Fibroblast of skin of right biceps (primary cell): ENCODE data around the gene POFUT2.

Experiments
- DNase-seq: peaks from one replicate; pipeline ENCODE4 v3.0.0-alpha.2; 2013

POFUT2 gene

DNA sequence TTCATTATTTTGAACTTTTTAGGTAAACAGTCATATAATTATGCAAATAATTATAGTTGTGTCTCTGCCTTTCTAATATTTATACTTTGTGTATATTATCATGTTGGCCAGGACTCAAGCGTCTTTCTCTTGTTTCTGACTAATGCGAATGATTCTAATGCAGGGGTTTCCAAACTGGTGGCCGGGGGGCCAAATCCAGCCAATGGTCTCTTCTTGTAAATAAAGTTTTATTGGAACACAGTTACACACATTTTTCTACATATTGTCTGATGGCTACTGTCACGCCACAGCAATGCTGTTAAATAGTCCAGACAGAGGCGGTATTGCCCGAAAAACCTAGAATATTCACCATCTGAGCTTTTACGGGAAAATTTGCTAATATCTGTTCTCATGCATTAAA is 8.9 kb upstream of the POFUT2 start:
- DNase-seq: no peak

DNA sequence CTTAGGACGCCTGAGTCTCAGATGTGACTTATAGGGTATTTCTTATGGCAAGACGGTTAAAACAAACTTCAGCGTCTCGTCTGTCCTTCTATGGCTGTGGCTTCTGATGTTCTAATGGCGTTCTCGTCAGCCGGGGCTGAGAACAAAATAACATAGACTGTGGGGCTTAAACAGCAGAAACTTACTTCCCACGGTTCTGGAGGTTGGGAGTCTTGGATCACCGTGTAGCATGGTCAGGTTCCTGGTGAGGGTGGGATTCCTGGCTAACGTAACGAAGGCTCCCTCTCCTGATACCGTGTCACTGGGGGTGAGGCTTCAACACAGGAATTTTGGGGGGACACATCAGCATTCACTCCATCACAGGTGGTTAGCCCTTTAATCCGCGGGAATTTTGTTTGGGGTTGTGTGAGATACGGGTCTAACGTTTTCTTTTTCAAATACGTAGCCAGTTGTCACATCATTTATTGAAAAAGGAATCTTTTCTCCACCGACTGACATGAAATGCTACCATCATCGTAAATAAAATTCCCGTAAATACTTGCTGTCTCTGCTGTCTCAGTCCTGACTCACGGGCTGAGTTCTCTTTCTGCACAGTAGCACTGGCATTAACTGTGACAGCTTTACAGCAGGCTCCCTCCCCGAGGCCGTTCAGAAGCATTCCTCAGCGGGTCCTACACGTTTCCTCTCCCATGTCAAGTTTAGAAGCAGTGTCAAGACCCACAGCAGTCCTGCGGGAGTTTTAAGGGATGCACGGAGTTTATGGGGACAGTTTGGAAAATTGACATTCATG is 8.1 kb upstream of the POFUT2 start:
- peak; percentile 85 for DNase-seq

DNA sequence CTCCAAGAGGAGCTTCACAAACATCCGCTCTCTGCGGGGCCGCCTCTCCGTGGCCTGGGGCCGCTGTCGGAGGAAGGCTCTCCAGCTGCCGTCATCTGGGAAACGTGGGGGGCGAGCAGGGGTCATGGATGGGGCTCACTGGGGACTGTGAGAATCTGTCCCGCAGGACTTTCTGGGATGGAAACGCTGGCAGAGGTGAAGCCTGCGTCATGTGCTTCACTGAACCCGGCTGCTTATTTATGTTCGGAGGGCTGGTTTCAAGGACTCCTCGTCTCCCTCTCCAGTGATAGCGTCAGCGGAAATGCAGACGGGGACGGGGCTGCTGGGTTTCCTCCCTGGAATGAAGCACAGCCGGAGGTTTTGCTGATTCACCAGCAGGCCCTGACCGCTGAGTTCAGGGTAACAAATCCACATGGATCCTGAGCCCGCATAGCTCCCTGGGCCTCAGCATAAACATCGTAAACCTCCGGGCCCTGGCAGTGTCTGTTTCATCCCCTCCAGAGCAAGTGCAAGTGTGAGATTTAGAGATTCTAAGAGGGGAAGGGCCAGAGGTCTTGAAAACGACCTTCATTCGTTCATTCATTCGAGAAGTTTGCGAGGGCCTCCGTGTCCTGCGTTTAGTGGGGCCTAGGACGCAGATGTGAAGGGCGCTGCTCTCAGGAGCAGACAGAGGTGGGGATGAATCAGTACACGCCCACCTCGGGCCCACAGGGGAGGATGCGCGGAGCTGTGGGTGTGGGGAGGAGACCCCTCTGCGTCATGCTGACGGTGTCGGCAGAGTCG is 7.0 kb upstream of the POFUT2 start:
- DNase-seq: peak; percentile 98

DNA sequence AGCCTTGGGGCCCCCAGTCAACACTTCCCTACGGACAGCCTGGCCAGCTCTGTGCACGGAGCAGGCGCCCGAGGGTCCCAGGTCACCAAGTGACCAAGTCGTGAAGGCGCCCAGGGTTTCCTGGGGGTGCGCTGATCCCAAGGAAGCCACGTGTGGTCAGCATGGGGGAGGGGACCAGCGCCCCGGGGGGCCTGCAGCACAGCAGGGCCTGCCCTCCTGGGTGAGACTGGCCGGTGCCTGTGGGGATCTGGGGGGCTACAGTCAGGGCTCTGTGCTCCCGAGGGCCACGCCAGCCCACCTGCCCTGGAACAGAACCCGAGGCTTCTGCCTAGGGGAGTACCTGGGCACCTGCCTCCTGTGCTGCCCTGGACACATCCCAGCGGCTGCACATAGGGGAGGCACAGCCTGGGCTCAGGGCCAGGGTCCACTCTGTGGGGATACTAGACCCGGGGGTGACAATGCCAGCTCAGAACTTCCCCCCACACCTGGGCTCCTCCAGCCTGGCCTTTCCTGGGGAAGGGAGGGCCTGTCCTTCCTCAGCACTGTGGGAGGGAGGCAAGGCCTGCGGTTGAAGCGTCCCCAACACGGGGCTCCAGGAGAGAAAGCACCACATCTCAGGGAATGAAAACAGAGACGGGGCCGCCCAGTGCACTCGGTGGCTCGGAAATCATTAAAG is 6.2 kb upstream of the POFUT2 start:
- no peak for DNase-seq

DNA sequence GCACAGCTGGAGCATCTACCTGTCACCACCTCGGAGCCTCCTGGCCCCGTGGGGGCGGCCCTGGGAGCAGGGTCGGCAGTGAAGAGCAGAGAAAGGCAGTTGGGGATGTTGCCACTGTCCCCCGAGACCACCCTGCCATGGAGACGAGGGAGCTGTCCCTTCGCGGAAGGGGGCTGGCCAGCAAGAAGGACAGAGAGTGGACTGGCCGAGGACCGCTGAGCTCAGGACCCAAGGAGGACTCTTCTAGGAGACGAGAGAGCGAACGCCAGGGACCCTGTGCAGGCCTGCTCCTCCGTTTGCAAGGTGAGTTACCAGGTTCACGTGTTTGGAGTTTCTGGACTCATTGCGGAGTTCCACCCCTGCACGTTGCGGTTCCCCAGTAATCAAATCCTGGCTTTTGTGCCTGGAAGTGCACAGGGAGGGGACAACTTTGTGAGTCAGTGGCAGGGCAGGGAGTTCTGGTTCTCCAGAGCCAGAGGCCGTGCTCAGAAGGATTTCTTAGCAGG is 5.6 kb upstream of the POFUT2 start:
- no peak for DNase-seq

DNA sequence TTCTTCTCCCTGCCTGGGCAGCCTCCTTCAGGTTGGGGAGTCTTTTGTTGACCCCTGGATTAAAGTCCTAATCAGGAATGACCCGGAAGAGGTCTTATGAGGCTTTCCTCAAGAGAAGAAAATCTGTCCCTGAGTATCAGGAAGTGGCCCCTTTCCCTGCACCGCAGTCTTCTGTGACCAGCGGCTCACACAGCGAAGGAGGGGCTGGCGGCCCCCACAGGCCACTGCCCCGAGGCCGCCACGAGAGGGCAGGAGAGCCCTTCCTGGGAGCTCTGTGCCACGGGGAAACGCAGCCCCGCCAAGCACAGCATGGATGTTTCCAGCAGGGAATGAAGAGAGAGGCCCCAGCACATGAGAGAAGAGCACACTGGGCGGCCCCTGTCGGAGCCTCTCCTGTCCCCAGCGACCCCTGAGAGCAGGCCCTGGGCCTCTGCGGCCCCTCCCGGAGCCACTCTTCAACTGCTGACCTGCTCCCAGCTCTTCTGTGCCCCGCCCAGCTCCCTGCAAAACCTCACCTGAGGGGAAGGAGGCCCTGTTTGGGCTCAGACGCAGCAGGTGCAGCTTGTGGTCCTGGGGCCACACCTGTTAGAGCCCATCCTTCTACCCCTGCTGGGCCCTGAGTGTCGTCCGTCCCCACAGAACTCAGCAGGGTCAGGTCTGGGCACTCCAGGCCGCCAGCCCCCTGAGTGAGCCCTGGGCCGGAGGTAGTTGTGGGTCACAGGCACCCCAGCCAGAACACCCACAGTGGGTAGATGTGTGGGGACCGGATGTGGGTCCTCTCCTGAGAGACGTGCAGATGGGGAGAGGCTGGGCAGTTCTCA is 4.9 kb upstream of the POFUT2 start:
- peak; percentile 84 for DNase-seq

DNA sequence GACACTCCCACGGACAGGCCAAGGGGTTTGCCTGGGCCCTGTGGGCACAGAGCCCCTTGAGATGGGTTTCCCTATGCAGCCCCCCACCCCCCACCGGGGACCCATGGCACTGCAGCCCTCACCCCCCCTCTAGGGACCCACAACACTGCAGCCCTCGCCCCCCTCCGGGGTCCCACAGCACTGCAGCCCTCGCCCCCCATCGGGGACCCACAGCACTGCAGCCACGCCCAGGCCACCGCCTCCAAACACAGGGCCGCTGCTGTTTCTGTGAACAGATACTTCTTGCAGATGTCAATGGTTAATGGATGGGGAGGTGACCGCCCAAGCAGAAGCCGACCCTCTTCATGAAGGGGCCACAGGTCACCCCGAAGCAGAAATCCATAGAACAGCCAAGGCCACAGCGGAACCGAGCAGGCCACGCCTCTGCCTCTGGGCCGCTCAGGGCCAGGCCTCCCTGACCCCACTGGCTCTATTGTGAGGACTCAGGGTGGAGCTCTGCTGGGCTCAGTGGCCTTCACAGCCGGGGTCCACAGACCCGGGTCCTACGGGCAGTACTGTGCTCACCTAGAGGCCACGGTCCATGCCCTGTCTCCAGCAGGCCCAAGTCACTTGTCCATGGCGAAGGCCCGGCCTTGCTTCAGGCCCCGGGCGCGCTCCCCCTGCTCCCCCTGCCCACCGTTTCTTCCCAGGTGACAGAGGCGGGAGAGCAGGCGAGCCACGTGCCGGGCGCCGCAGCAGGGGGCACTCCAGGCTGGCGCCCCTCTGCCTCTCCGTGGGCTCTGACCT is 4.1 kb upstream of the POFUT2 start:
- no peak for DNase-seq

DNA sequence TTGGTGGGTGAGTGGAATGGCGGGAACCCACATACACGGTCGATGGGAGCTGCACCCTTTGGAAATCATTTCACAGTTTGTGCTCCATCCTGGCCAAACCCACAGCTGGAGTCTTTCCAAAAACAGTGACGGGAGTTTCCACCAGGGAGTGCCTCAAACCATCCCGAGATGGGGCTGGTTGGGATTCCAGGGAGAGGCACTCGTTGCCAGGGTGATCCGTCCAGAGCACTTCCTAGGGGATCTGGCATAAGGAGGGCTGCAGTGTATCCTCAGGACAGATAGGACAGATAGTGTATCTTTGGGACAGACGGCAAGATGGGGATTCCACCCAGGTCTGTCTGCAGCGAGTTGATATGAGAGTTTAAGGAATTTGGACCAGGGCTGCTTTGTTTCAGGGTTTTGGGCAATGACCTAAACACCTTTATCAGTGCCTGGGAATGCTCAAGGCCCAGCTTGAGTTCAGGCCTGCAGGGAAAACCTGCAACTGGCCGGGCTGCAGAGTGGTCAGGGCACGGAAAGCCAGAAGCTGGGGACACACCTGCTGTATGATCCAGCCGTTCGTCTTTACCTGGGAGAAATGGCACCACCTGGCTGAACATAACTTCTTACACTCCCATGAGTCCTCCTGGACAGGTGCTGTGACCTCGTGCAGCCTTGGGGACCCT is 3.4 kb upstream of the POFUT2 start:
- peak; percentile 47 for DNase-seq

DNA sequence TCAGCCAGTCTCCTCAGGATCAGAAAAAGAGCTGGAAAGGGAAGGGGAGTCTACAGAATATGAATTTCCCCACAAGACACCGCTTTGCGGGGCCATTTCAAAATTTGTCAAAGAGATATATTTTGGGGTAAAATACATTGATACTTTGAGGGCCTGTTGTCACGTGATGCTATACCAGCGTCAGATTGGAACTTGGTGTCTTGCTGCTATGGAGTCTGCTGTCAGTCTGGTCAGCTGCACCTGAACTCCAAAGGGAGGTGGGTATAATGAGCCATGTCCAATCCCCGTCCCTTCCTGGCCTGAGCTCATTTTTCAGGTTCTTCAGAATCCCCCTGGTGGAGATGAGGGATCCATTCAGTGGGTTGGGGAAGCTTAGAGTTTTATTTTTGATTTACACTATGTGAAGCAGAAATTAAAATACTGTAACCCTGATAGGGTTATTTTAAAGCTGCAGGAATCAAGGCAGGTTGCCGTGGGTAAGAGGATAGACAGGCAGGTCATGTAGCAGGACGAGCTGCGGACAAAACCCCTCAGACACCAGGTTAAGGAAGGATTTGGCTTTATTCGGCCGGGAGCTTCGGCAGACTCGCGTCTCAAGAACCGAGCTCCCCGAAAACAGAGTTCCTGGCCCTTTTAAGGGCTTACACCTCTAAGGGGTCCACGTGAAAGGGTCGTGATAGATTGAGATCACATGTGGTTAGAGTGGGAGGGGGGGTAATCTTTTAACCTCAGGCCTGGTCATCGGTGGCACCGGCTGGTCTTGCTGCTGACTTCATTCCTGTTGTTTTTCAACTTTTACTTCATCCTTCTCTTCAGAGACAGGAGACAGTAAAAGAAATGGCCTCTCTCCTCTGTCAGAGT is 2.2 kb upstream of the POFUT2 start:
- no peak for DNase-seq

DNA sequence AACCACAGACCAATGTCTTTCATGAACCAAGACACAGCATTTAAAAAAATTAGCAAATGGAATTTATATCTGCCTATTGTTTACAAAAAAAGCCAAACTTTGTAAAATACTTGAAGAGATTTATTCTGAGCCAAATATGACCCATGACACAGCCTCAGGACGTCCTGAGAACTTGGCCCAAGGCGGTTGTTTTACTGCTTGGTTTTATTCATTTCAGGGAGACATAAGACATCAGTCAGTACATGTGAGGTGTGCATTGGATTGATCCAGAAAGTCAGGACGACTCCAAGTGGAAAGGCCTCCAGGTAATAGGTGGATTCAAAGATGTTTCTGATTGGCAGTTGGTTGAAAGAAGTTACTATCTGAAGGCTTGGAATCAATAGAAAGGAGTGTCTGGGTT is 1.4 kb upstream of the POFUT2 start:
- no peak for DNase-seq

DNA sequence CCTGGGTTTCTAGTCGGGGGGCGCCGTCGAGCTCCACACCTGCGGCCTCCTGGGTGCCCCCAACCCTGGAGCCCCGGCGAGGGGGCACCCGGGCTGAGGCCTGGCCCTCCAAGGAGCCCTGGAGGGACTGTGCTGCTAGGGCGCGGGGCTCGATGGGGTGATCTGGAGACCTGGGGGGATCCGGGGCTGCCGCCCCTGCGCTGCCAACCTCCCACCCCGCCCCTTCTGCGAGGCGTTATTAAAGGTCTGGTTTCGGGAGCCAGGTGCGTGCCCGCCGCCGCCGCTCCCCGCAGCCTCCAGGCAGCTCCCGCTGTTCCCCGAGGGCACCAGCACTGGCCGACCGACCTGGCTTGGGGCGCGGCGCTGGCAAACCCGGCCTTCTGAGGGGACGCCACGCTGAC is 746 bp upstream of the POFUT2 start:
- DNase-seq: no peak

DNA sequence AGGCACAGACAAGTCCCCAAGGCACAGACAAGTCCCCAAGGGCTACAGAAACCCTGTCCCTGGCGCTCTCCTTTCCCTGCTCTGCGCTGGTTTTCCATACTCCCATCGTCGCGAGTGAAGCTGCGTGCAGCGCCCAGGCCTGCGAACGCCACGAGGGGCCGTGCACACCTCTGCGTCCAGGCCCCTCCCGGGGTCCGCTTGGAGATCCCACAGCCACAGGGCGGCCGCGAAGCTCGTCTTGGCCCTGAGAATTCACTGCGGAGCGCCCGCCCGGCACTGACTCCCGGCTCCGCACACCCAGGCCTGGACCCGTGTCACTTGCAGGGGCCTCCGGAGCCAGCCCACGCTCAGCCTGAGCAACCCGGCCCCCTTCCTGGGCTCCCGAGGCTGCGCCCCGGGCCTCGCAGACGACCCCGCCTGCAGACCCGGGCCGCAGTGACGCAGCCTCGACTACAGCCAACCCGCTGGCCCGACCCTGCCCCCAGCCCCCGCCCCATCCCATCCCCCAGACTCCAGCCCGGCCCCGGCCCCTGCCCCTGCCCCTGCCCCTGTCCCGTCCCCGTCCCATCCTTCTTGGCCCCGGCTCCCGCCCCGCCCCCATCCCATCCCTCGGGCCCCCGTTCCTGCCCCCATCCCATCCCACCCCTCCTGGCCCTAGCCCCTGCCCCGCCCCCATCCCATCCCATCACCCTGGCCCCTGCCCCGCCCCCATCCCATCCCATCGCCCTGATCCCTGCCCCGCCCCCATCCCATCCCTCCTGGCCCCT is 841 bp downstream of the POFUT2 start:
- no peak for DNase-seq

DNA sequence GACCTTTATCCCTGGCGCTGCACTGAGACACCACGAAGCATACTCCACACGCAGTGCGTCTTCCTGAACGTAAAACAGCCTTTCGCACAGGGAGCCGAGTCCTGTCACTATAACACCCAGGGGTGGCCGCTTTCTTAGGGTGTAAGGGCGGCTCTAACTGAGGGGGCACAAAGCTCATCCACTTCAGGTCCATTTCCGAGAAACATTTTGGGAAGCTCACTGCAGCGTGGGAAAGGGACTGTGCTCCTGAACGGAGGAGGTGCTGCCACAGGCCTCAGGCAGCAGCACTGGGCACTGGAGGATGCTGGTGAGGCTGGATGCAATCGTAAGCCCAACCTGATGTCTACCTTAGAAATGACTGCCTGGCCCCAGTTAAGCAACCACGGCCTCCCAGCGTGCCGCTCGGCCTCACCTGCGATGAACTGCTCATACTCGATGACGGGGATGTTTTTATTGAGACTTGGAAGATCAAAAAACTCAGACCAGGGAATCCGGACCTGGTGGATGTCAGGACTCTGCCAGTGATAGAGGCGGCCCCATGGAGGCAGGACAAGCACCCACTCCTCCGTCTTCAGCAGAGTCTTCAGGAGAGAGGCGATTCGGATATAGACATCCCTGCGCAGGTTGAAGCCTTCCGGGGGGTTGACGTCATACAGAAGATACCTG is 2.3 kb downstream of the POFUT2 start:
- no peak for DNase-seq

DNA sequence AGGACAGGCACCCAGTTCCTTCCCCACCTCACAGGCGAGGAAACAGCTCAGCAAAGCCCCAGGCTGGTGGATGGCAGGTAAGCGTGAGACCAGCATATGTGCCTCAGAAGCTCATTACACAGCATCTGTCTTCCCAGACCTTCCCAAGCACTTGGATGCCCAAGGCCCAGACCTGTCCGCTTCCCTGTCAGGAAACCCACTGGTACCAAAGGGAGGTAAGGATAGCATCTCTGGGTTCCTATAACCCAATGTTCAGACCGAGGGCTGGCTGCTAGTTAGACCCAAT is 3.3 kb downstream of the POFUT2 start:
- DNase-seq: no peak

DNA sequence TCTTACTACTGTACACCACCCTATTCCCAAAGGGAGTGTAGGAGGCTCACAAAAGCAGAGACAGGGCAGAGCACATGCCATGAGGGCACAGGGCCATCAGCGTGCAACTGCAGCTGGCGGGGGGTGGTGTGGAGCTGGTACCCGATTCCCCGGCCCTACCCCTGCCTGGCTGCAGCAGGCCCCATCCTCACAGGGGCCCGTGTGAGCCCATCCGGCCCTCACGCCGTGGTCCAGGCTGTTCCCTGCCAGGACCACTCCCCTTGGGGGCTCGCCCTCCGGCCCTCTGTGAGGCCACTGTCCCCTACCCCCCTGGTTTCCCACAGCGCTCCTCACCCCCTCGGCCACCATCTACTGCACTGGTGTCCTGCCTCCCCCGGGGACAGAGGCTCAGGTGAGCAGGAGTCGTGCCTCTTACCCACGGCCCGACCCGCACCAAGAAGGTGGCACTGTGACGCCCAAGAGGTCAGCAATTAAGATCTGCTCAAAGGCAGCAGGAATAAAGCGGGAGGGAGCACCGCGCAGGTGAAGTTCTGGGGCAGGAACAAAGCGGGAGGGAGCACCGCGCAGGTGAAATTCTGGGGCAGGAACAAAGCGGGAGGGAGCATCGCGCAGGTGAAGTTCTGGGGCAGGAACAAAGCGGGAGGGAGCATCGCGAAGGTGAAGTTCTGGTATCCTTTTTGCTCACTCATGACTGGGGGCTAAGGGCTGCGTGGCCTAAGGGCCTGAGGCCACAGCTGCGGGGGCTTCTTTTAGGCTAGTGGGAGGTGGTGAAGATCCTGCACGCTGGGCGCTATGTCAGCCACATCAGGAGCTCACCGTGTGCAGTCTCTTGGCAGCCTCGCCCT is 3.9 kb downstream of the POFUT2 start:
- DNase-seq: no peak

DNA sequence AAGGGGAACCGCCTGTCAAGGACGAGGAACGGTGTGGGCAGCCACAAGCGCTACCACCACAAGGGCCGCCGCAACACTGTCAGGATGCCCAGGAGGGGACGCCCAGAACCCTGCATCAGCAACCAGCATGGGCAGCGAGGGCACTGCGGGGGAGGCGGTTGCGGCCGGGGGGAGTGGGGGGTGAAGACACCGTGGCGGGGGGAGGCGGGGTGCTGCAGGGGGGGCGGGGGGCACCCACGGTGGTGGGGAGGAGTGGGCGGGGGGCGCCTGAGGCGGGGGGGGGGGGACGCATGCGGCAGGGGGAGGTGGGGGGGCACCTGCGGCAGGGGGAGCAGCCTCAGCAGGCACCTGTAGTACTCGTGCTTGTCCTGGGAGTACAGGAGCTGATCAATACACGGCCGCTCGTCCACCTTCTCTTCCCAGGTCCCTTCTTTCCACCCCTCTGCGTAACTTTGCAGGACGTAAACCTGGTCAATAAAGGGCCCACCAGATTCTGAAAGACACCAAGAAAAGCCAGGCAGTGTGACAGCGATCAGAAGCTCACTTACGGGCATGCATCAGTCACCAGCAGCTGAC is 4.6 kb downstream of the POFUT2 start:
- DNase-seq: no peak

DNA sequence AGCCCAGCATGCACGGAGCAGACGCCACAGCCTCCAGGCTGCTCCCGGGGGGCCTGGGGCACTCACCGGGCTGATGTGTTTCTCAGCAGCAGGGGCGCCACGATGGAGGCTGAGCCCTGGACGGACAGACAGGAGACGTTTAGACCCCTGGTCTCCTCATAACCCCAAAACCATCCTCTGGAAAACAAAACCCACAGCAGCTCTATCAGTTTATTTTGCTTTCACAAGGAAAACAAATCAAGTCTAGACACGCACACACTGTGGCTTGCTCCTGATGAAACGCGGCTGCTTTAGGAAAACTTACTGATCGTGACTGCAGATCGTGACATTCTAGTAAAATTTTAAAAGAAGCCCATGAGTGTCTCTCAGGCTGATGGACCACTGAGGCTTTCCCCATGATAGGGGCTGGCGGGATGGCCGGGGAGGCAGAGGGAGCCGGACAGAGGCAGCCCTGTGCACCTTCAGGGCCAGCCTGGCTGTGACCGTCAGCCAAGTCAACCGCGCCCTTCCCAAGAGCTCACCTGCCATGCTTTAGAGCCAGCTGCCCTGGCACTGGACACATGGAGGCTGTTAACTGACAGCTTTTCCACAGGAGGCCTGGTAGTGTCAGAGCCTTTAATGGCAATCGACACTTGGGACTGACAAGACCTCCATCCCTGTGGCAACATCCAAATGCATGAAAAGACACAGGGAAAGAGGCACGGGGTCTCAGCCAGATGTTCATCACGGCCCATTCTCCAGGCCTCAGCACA is 5.2 kb downstream of the POFUT2 start:
- no peak for DNase-seq
